KMS-11 (cell line): ENCODE data around the gene B3GAT1.

Source experiments
- H2AFZ ChIP-seq: fragments of 200-600 bp; sonication (generic); 2 replicates; pipeline ENCODE4 v1.6.1; 2016; ENCODE audit warnings: antibody characterized with exemption, mixed run types, low read depth
- H3K27ac ChIP-seq: fragments of 200-600 bp; sonication (generic); 2 replicates; pipeline ENCODE4 v1.6.1; 2016; ENCODE audit warnings: mild to moderate bottlenecking, mixed run types
- H3K27me3 ChIP-seq: fragments of 200-600 bp; sonication (generic); 2 replicates; pipeline ENCODE4 v1.6.1; 2017; ENCODE audit warnings: mild to moderate bottlenecking, low read depth, mixed run types, moderate library complexity; ENCODE audit not compliant: insufficient read depth
- H3K36me3 ChIP-seq: fragments of 200-600 bp; sonication (generic); 2 replicates; pipeline ENCODE4 v1.6.1; 2017; ENCODE audit warnings: mild to moderate bottlenecking, mixed run types; ENCODE audit not compliant: insufficient read depth
- H3K4me1 ChIP-seq: fragments of 200-600 bp; sonication (generic); 2 replicates; pipeline ENCODE4 v1.6.1; 2016; ENCODE audit warnings: mild to moderate bottlenecking, low read depth, mixed run types; ENCODE audit not compliant: poor library complexity, severe bottlenecking
- H3K4me2 ChIP-seq: fragments of 200-600 bp; sonication (generic); 2 replicates; pipeline ENCODE4 v1.7.0; 2016; ENCODE audit warnings: mild to moderate bottlenecking, mixed run types
- H3K4me3 ChIP-seq: fragments of 200-600 bp; sonication (generic); IDR thresholded peaks from 2 replicates; pipeline ENCODE4 v1.6.1; 2017; ENCODE audit warnings: low read depth, low read length, mixed read lengths; ENCODE audit not compliant: insufficient read depth
- H3K79me2 ChIP-seq: fragments of 200-600 bp; sonication (generic); 2 replicates; pipeline ENCODE4 v1.6.1; 2016; ENCODE audit warnings: low read depth, mixed run types; ENCODE audit not compliant: insufficient read depth
- H3K9ac ChIP-seq: fragments of 200-600 bp; sonication (generic); 2 replicates; pipeline ENCODE4 v1.6.1; 2016; ENCODE audit warnings: mild to moderate bottlenecking, mixed run types
- H4K20me1 ChIP-seq: fragments of 200-600 bp; sonication (generic); 2 replicates; pipeline ENCODE4 v1.6.1; 2016; ENCODE audit warnings: mild to moderate bottlenecking, mixed run types; ENCODE audit not compliant: insufficient read depth
- TF ChIP-seq, protein P1 (sequence below): fragments of 200-600 bp; sonication (generic); conservative IDR thresholded peaks from 2 replicates; pipeline ENCODE4 v1.6.1; 2017; ENCODE audit warnings: low read depth, mild to moderate bottlenecking, antibody characterized with exemption, low read length, moderate library complexity, mixed read lengths

Gene B3GAT1

DNA sequence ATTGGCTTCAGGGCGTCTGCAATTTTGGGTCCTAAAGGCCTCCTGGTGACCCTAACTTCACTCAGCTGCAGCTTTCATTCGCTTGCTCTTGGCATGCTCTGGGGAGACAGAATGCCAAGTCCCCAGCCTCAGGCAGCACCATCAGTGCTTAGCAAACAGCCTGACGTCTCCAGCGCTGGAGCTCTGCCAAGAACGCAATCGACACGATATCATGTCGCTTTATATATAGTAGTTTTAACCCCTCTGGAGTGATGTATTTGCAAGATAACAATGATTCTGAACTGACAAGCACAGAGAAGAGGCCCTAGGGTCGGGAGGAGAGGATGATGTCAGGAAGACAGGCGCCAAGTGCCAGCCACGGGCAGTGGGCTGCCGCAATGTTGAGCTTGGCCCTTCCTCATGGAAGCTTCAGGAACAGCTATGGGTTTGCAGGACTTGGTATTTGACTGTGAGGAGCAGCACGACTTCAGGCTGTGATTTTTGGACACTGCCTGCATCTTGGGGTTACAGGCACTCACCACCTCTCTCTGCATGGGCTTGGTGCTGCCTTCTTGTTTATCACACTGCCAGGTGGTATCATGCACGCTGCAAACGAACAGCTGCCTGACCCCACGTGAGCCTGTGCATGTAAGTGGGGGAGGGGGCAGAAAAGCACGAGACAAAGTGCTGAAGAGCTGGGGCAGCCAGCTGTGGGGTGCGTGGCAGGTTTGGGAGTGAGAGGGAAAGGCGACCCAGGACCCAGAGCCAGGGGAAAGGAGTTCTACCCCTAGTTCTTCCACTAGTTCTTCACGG, 26.1 kb downstream of the B3GAT1 start:
- Histone ChIP-seq H4K20me1 (no peaks in the 10 kb centered on the region), H3K9ac (no peak overlapping the region), H3K79me2 (no peaks in the 10 kb centered on the region), H3K4me2 (no peak overlapping the region), H2AFZ (no peak overlapping the region), H3K36me3 (no peaks in the 10 kb centered on the region), H3K27ac (no peak overlapping the region), H3K4me1 (no peaks in the 10 kb centered on the region), H3K4me3 (no peak overlapping the region), H3K27me3 (no peaks in the 10 kb centered on the region)
- TF ChIP-seq, protein P1, sequence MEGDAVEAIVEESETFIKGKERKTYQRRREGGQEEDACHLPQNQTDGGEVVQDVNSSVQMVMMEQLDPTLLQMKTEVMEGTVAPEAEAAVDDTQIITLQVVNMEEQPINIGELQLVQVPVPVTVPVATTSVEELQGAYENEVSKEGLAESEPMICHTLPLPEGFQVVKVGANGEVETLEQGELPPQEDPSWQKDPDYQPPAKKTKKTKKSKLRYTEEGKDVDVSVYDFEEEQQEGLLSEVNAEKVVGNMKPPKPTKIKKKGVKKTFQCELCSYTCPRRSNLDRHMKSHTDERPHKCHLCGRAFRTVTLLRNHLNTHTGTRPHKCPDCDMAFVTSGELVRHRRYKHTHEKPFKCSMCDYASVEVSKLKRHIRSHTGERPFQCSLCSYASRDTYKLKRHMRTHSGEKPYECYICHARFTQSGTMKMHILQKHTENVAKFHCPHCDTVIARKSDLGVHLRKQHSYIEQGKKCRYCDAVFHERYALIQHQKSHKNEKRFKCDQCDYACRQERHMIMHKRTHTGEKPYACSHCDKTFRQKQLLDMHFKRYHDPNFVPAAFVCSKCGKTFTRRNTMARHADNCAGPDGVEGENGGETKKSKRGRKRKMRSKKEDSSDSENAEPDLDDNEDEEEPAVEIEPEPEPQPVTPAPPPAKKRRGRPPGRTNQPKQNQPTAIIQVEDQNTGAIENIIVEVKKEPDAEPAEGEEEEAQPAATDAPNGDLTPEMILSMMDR, result no peak

DNA sequence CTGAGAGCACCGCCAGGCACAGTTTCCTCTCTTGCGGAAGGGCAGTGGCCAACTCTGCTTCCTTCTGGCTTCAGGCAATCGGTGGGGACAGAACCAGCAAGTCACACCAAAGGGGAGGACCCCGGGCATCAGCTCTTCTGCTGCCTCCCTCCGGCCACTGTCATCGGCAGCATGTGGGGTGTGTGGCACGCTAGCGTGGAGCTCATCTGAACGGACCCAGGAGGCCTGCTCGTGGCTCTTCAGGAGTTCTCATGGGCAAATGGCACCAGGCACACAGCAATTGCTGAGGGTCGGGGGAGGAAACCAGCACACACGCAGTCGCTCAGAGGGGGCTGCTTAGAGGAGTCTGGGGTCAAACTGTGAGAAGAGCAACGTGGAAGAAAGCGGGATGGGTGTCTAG, 26.9 kb downstream of the B3GAT1 start:
- no peak overlapping the region for H2AFZ ChIP-seq
- no peak overlapping the region for H3K27ac ChIP-seq
- H3K4me2 ChIP-seq, result no peak overlapping the region
- H4K20me1 ChIP-seq, result no peaks in the 10 kb centered on the region
- no peaks in the 10 kb centered on the region for H3K79me2 ChIP-seq
- no peaks in the 10 kb centered on the region for H3K36me3 ChIP-seq
- H3K27me3 ChIP-seq, result no peaks in the 10 kb centered on the region
- TF ChIP-seq, protein P1, result no peak
- H3K4me1 ChIP-seq, result no peaks in the 10 kb centered on the region
- no peak overlapping the region for H3K9ac ChIP-seq
- no peak overlapping the region for H3K4me3 ChIP-seq

DNA sequence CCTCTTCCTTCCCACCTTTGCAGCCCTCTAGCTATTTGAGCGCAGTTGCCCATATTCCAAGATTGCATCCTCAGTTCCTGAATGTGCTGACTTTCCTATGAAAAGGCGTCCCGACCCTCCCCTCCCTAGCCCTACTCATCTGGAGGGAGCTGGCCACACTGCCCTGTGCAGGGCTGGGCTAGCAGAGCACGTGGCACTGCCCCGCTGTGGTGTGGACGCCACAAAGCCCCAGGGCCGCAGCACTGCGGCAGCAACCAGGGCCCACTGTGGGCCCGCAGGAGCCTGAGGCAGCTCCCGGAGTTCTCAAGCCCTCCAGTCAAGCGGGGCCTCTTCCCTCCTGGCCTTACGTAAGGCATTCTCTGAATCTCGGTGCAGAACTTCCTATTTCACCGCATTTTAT, 27.6 kb downstream of the B3GAT1 start:
- Histone ChIP-seq H4K20me1 (no peaks in the 10 kb centered on the region), H3K79me2 (no peaks in the 10 kb centered on the region), H3K27me3 (no peaks in the 10 kb centered on the region), H3K4me2 (no peak overlapping the region), H3K36me3 (no peaks in the 10 kb centered on the region), H2AFZ (no peak overlapping the region), H3K9ac (no peak overlapping the region), H3K27ac (no peak overlapping the region), H3K4me1 (no peaks in the 10 kb centered on the region), H3K4me3 (no peak overlapping the region)
- TF ChIP-seq, protein P1, result no peak

DNA sequence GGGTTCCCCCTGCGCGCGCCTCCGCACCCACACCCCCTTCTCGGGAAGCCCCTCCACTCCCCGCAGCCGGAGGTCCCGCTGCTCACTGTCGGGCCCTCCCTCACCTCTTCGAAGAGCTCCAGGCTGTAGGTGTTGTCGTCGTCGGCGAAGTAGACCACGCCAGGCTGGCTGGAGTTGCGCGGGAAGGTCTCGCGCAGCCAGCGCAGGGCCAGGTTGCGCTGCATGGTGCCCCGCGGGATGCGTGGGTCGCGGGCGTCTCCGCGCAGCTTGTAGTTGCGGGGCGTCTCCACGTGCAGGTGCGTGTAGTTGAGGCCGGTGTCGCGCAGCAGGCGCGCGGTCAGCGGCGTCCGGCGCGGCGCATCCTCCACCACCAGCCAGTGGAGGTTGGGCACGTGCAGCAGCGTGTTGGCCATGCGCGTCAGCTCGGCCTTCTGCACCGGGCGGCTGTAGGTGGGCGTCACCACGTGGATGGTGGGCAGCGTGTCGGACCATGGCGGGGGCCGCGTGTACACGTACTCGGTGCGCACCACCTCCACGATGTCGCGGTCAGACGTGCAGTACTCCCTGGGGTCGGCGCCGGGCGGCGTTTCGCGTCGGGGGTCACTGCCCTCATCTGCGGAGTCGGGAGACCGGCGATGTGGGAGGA, 28.3 kb downstream of the B3GAT1 start:
- Histone ChIP-seq H3K4me3 (no peak overlapping the region), H3K36me3 (no peaks in the 10 kb centered on the region), H3K4me2 (no peak overlapping the region), H3K79me2 (no peaks in the 10 kb centered on the region), H4K20me1 (no peaks in the 10 kb centered on the region), H3K4me1 (no peaks in the 10 kb centered on the region), H3K27me3 (no peaks in the 10 kb centered on the region), H3K27ac (no peak overlapping the region), H3K9ac (no peak overlapping the region), H2AFZ (no peak overlapping the region)
- TF ChIP-seq, protein P1, result no peak
